GM18858 (cell line): ENCODE data around the gene KLK6.

Experiments used
- ATAC-seq: cut with Tn5 transposase; IDR thresholded peaks from one replicate; pipeline ENCODE4 v1.9.1; 2021; ENCODE audit not compliant: unreplicated experiment

KLK6 gene

DNA sequence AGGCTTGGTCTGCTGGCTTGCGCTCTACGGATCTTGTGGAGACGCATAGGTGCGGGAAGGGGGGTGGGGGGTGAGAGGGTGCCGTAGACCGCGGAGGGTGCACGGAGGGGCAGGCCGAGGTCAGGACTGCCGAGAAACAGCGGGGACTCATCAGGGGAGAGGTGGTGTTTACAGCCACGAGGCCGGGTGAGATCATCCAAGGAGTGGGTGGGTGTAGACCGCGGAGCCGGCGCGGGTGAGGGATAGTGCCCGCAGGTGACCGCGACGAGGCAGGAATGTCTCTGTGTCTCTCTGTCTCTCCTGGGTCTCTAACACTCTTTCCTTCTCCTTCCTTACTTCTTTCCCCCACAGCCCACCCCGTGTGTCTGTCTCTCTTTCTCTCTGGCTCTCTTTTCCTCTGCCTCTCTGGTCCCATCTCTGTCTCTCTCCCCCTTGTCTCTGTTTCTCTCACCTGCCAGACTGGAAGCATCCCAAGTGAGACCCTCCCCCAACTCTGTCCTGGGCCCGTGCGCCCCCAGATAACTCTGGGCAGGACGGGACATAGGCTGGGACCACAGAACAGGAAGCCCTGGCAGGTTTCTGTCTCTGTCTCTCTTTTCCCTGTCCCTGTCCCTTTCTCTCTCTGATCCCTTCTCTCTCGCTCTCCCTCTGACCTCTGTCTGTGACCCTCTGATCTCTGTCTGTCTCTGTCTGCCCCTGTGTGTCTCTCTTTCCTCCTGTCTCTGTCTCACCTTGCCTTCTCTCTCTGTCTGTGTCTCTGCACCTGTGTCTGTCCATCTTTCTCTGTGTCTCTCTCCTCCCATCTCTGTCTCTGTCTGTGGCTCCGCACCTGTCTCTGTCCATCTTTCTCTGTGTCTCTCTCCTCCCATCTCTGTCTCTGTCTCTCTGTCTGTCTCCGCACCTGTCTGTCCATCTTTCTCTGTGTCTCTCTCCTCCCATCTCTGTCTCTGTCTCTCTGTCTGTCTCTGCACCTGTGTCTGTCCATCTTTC is 56.4 kb downstream of the KLK6 start:
- ATAC-seq = no peak

DNA sequence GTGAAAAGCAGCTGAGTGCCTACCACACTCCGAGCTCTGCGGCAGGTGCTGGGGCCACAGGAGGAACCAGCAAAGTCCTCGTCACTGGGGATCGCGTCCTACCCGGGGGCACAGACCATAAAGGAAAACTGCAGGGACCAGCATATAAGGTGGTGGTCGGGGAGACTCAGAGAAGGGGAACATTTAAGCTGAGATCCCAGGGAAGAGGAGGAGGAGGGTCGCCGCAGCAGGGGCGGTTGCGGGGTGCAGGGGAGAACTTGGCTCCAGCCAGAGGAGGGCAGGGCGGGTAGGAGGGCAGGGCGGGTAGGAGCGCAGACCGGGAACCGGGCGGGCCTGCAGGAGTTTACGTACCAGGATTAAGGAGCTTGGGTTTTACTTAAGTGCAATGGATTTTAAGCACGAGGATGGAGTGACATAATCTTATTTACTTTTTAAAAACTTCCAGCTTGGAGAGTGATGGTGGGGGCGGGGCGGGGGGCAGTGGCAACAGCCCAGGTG is 57.2 kb downstream of the KLK6 start:
- ATAC-seq = no peak

DNA sequence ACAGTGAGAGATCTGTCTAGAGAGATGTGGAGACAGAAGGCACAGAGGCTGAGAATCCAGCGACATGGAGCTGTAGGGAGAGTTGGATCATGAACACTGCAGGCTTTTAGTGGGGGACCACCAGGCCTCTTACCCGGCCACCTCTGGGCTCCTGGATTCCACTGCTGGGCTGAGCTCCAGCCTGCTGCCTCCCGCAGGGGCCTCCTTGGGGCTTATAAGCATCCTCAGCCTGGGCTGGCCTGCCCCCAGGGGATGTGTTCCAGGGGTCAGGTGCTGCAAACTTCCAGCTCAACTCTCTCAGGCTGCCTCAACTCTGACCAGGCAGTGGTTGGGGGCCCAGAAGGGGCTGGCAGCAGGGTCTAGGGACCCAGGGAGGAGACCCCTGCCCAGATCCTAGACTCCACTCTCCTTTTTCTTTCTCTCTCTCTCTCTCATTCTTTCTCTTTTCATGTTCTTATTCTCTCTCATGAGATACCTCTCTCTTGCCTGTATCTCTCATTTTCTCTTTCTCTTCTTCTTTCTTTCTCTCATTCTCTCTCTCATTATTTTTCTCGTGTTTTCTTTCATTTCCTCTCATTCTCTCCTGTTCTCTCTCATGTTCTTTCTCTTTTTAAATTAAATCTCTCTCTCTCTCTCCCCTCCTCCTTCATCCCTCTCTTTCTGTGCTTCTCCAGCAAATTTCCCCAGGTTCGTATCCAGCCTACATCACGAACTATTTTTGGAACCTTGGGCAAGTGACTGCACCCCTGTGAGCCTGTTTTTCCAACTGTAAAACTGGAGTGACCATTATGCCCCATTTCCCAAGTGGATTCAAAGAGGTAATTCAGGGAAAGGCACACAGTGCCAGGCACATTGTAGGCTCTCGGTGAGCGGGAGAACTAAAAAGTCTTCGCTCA is 57.9 kb downstream of the KLK6 start, which contains the start of gene KLK4:
Gene KLK4 (minus strand): TSS at position 190 of the 896 bp plus-strand sequence. CDS start 657 bp downstream, outside the sequence.
- ATAC-seq = no peak

DNA sequence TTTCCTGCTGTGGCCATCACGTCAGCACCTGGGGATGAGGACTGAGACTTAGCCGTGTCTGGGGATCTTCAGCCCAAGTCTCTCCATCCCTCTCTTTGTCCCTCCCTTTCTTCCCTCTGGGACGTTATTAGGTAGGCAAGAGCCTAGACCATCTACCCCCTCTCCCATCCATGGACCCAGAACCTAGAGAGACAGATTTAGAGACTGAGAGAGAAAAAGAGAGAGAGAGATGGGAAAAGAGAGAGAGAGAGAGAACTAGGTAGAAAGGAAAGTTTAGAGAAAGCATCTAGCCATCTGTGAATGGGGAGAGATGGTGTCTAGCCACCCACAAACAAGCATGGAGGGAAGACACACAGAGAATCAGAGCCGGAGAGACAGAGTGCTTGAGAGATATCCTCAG is 58.7 kb downstream of the KLK6 start:
- ATAC-seq = no peak

DNA sequence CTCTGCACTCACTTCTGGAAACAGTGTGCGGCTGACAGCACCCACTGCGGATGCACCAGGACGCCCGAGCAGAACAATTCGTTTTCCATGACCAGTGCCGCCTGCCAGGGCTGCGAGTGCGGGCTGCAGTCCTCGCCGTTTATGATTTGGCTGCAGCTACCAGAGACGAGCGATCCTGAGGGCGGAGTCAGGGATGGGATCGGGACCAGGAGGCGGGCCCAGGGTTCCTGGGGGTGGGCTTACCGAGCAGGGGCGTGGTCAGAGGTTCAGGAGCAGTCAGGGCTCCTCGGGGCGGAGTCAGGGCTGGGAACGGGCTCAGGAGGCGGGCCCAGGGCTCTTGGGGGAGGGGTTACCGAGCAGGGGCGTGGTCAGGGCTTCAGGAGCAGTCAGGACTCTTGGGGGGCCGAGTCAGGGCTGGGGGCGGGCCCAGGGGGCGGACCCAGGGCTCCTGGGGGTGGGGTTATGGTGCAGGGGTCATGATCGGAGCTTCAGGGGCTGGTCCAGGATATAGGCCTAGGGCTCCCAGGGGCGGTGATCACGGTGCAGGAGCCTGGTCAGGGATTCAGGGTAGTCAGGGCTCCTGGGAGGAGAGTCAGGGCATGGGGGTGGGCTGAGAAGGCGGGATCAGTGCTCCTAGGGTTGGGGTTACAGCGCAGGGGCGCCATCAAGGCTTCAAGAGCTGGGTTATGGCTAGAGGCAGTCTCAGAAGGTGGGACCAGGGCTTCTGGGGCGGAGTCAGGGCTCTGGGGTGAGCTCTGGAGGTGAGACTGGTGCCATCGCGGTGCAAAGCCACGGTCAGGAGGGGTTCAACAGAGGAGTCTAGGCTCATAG is 59.9 kb downstream of the KLK6 start:
- ATAC-seq = no peak
